ENCODE results near the gene CPM.

CPM gene

GRCh38 chr12:68932961-68933893 lies at the start of gene CPM:
Gene CPM, minus strand, starts transcription at chr12:68933171. Its CDS starts 334 bp downstream, at chr12:68932837.
- peak; percentile 78 for DNase-seq

GRCh38 chr12:68981516-68981915 lies 48.5 kb upstream of the CPM start:
- DNase-seq: no peak

- DNase-seq: no peak
Observed at GRCh38 chr12:68980476-68981212, 47.7 kb upstream of the CPM start.

- no peak for DNase-seq
Observed at GRCh38 chr12:68978678-68979077, 45.7 kb upstream of the CPM start.

GRCh38 chr12:68977909-68978610 lies 45.1 kb upstream of the CPM start:
- no peak for DNase-seq

- DNase-seq: no peak
Observed at GRCh38 chr12:68977335-68977734, 44.4 kb upstream of the CPM start.

- DNase-seq: no peak
Observed at GRCh38 chr12:68976395-68976841, 43.4 kb upstream of the CPM start.

- no peak for DNase-seq
Observed at GRCh38 chr12:68975811-68976210, 42.8 kb upstream of the CPM start.

- DNase-seq: no peak
Observed at GRCh38 chr12:68972595-68972994, 39.6 kb upstream of the CPM start.

- DNase-seq: no peak
Observed at GRCh38 chr12:68971404-68971803, 38.4 kb upstream of the CPM start.

GRCh38 chr12:68970951-68971350 lies 38.0 kb upstream of the CPM start:
- DNase-seq: no peak

- no peak for DNase-seq
Observed at GRCh38 chr12:68970306-68970705, 37.3 kb upstream of the CPM start.

- DNase-seq: no peak
Observed at GRCh38 chr12:68967046-68967445, 34.1 kb upstream of the CPM start.

- no peak for DNase-seq
Observed at GRCh38 chr12:68963856-68964745, 31.1 kb upstream of the CPM start.

GRCh38 chr12:68962877-68963855 lies 30.2 kb upstream of the CPM start:
- DNase-seq: no peak

- DNase-seq: no peak
Observed at GRCh38 chr12:68959891-68960464, 27.0 kb upstream of the CPM start.

- no peak for DNase-seq
Observed at GRCh38 chr12:68959143-68959858, 26.3 kb upstream of the CPM start.

GRCh38 chr12:68958322-68958721 lies 25.4 kb upstream of the CPM start:
- DNase-seq: no peak

- DNase-seq: no peak
Observed at GRCh38 chr12:68957273-68957672, 24.3 kb upstream of the CPM start.

- no peak for DNase-seq
Observed at GRCh38 chr12:68956466-68956865, 23.5 kb upstream of the CPM start.
